NCI-H2171 (cell line): Measurements from ENCODE around the gene RAD18.

Experiments used
- DNase-seq: peaks from one replicate; lab custom pipeline; 2025; lab: John Stamatoyannopoulos, UW

The RAD18 gene

GRCh38 chr3:8963137-8963853, at the start of gene RAD18:
RAD18 (minus strand) TSS chr3:8963472; CDS start chr3:8963385, 87 bp downstream.
- DNase-seq: peak; percentile 74

- DNase-seq: no peak
Measured at GRCh38 chr3:9012521-9012920, 49.2 kb upstream of the RAD18 start.

- DNase-seq: no peak
Measured at GRCh38 chr3:9009976-9010545, 46.8 kb upstream of the RAD18 start.

- DNase-seq: no peak
Measured at GRCh38 chr3:9008550-9009255, 45.4 kb upstream of the RAD18 start.

- no peak for DNase-seq
Measured at GRCh38 chr3:9007928-9008327, 44.7 kb upstream of the RAD18 start.

GRCh38 chr3:9007213-9007612, 43.9 kb upstream of the RAD18 start:
- DNase-seq: no peak

- no peak for DNase-seq
Measured at GRCh38 chr3:9000041-9000440, 36.8 kb upstream of the RAD18 start.

GRCh38 chr3:8997151-8997550, 33.9 kb upstream of the RAD18 start:
- DNase-seq: no peak

GRCh38 chr3:8996681-8997121, 33.4 kb upstream of the RAD18 start:
- no peak for DNase-seq

- no peak for DNase-seq
Measured at GRCh38 chr3:8996216-8996615, 32.9 kb upstream of the RAD18 start.

GRCh38 chr3:8994226-8994625, 31.0 kb upstream of the RAD18 start:
- DNase-seq: no peak

- no peak for DNase-seq
Measured at GRCh38 chr3:8993331-8993730, 30.1 kb upstream of the RAD18 start.

- no peak for DNase-seq
Measured at GRCh38 chr3:8992854-8993253, 29.6 kb upstream of the RAD18 start.

- no peak for DNase-seq
Measured at GRCh38 chr3:8992199-8992598, 28.9 kb upstream of the RAD18 start.

- no peak for DNase-seq
Measured at GRCh38 chr3:8990266-8991215, 27.3 kb upstream of the RAD18 start.

- no peak for DNase-seq
Measured at GRCh38 chr3:8988791-8989558, 25.7 kb upstream of the RAD18 start.

- DNase-seq: no peak
Measured at GRCh38 chr3:8988384-8988655, 25.0 kb upstream of the RAD18 start.

GRCh38 chr3:8987645-8988383, 24.5 kb upstream of the RAD18 start:
- no peak for DNase-seq

GRCh38 chr3:8987226-8987625, 24.0 kb upstream of the RAD18 start:
- no peak for DNase-seq

- DNase-seq: no peak
Measured at GRCh38 chr3:8986741-8987140, 23.5 kb upstream of the RAD18 start.

- DNase-seq: no peak
Measured at GRCh38 chr3:8985876-8986275, 22.6 kb upstream of the RAD18 start.
